Activated naive CD4-positive, alpha-beta T cell treated with anti-CD3 and anti-CD28 coated beads, Interleukin-2, amount 10 ng/mL, durations not matched to agents 7 days and 5 days (primary cell): Measurements from ENCODE around the gene DRD5.
"Not testable (repeated sequence)": the region's sequence is repeated elsewhere in the genome, so short reads cannot be mapped to it uniquely, and the experiment has no call there.

Source experiments
- CTCF ChIA-PET: fragments of 350-600 bp; sonication (Branson Sonifier 250); formaldehyde crosslinking; loops from one replicate; lab custom pipeline; 2021; ENCODE audit warnings: antibody characterized with exemption; lab: Charles Lee
- DNase-seq: peaks from one replicate; pipeline ENCODE4 v3.0.0-alpha.2; 2020
- H3K27ac Mint-ChIP-seq: one replicate; pipeline ENCODE4 v1.8.0; 2021; ENCODE audit warnings: mild to moderate bottlenecking, moderate library complexity, mixed read lengths
- H3K27me3 Mint-ChIP-seq: one replicate; pipeline ENCODE4 v1.8.0; 2021; ENCODE audit warnings: mild to moderate bottlenecking, mixed read lengths
- H3K36me3 Mint-ChIP-seq: one replicate; pipeline ENCODE4 v1.8.0; 2021; ENCODE audit warnings: mixed read lengths
- H3K4me1 Mint-ChIP-seq: one replicate; pipeline ENCODE4 v1.8.0; 2021; ENCODE audit warnings: mixed read lengths
- H3K4me3 Mint-ChIP-seq: one replicate; pipeline ENCODE4 v1.8.0; 2021; ENCODE audit warnings: mild to moderate bottlenecking, moderate library complexity, mixed read lengths
- H3K9me3 Mint-ChIP-seq: one replicate; pipeline ENCODE4 v1.8.0; 2021; ENCODE audit warnings: mixed read lengths

Gene DRD5

DNA sequence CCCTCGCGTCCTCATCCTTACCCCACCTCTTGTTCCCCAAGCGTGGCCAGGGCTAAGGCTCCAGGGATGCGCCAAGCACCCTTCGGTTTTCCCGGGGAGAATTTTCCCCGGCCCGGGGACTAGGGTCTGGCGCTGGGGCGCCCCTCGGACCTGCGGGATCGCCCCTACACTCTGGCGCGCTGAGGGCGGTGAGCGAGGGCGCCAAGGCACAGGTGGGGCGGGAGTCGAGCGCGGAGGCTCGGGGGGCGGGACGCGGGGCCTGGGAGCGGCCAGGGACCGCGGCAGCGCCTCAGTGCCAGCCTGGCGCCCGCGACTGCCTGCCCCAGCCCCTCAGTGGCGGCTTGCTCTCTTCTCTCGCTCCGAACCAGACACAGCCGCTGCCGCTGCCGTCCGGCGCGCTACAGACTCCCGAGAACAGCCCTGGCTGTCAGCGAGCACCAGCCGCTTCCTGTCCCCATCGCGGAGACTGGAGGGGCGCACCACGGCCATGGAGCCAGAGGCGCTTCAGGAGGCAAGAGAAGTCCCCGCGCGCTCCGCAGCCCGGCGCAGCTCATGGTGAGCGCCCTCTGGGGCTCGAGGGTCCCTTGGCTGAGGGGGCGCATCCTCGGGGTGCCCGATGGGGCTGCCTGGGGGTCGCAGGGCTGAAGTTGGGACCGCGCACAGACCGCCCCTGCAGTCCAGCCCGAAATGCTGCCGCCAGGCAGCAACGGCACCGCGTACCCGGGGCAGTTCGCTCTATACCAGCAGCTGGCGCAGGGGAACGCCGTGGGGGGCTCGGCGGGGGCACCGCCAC is at the start of gene DRD5:
DRD5 (plus strand) TSS at position 292 of the 793 bp plus-strand sequence; CDS start at position 688, 396 bp downstream.
- Mint-ChIP-seq H3K4me1 (no peaks in the 10 kb centered on the region), H3K4me3 (no peak within 1 kb of the TSS), H3K36me3 (no peaks in the 10 kb centered on the region), H3K9me3 (no peaks in the 10 kb centered on the region), H3K27ac (no peak within 1 kb of the TSS), H3K27me3 (peaks cover 52% of the 10 kb centered on the region)
- no peak for DNase-seq
- CTCF ChIA-PET = interaction anchor here (1.2 kb wide), 1 partner anchor 77 kb away, joined by 4 read pairs; no protein-coding TSS in a partner anchor

DNA sequence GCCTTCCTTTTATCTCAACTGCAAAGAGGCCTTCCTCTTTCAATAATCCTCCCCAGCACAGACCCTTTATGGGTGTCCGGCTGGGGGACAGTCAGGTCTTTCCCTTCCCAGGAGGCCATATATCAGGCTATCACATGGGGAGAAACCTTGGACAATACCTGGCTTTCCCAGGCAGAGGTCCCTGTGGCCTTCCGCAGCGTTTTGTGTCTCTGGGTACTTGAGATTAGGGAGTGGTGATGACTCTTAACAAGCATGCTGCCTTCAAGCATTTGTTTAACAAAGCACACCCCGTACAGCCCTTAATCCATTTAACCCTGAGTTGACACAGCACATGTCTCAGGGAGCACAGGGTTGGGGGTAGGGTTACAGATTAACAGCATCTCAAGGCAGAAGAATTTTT is 49.2 kb upstream of the DRD5 start:
- H3K36me3 Mint-ChIP-seq, H3K4me1 Mint-ChIP-seq, CTCF ChIA-PET, H3K4me3 Mint-ChIP-seq, H3K9me3 Mint-ChIP-seq, H3K27me3 Mint-ChIP-seq, DNase-seq, H3K27ac Mint-ChIP-seq: not testable (repeated sequence)

DNA sequence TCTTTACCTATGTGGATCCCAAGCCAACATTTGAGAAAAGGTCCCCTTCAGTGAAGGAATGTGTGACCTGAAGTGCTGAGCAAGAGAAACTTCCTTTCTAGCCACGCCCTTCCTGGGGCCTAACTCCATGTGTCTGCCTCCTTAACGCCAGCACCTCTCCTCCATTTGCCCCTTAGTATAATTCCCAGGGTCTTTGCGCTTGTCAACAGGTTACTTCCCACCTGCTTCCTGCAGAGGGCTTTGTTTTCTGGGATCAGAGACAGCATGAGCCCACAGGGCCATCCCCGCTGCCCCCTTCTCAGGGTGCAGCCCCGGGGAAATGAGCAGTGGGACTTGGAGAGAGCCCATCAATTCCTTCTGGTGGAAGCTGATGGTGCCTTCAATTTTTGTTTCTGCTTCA is 45.9 kb upstream of the DRD5 start:
- Mint-ChIP-seq H3K27ac (no peak overlapping the region), H3K9me3 (no peaks in the 10 kb centered on the region), H3K27me3 (peaks cover 3% of the 10 kb centered on the region), H3K4me3 (no peak overlapping the region), H3K36me3 (no peaks in the 10 kb centered on the region), H3K4me1 (no peaks in the 10 kb centered on the region)
- CTCF ChIA-PET = no interaction called here
- DNase-seq = no peak

DNA sequence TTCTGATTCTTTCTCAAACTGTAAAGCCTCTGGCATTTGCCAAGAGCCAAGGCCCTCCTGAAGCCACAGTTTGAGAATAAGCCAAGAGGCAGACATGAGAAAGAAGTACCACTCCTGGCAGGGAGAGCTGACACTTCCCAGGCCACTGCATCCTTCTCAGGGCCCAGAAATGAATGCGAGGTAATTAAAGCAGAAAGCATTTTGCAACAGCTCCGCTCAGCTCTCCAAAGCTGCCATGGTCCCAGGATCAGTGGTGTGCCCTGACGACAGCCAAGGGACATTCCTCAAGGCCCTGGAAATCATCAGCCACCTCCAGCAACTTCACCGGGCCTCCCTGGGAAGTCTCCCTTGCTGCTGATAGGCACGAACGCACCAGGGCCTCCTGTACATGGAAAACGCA is 44.2 kb upstream of the DRD5 start:
- CTCF ChIA-PET, H3K4me3 Mint-ChIP-seq, H3K36me3 Mint-ChIP-seq, H3K27me3 Mint-ChIP-seq, DNase-seq, H3K27ac Mint-ChIP-seq, H3K4me1 Mint-ChIP-seq, H3K9me3 Mint-ChIP-seq: not testable (repeated sequence)

DNA sequence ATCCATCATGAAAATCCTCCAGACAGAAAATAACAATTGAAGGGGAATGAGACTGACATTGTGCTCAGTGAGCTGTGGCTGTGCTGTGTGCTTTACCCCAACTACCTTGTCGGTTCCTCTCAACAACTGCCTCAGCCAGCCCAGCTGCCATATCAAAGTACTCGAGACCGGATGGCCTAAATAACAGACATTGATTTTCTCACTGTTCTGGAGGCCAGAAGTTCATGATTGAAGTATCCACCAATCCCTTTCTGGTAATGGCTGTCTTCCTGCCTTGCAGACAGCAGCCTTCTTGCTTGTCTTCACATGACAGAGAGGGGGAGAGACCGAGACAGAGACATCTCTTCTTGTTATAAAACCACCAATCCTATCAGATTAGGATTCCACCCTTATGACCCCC is 37.6 kb upstream of the DRD5 start:
- H3K27ac Mint-ChIP-seq, H3K4me3 Mint-ChIP-seq, H3K36me3 Mint-ChIP-seq, H3K4me1 Mint-ChIP-seq, DNase-seq, H3K27me3 Mint-ChIP-seq, CTCF ChIA-PET: not testable (repeated sequence)
- H3K9me3 Mint-ChIP-seq = peaks cover 14% of the 10 kb centered on the region

DNA sequence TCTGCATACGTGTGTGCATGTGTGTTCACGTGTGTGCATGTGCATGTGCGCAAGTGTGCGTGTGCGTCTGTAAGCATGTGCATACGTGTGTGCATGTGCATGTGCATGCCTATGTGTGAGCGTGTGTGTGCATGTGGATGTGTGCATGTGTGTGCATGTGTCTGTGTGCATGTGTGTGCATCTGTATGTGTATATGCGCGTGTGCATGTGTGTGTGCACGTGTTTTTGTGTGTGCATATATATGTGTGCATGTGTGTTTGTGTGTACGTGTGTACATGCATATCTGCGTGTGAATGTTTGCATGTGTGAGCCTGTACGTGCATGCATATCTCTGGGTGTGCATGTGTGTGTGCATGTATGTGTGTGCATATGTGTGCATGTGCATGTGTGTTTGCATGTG is 35.7 kb upstream of the DRD5 start:
- peaks cover 5% of the 10 kb centered on the region for H3K4me1 Mint-ChIP-seq
- H3K9me3 Mint-ChIP-seq = peaks cover 14% of the 10 kb centered on the region
- H3K27ac Mint-ChIP-seq = no peak overlapping the region
- CTCF ChIA-PET = no interaction called here
- no peak for DNase-seq
- H3K4me3 Mint-ChIP-seq = no peak overlapping the region
- no peaks in the 10 kb centered on the region for H3K27me3 Mint-ChIP-seq
- H3K36me3 Mint-ChIP-seq = no peaks in the 10 kb centered on the region

DNA sequence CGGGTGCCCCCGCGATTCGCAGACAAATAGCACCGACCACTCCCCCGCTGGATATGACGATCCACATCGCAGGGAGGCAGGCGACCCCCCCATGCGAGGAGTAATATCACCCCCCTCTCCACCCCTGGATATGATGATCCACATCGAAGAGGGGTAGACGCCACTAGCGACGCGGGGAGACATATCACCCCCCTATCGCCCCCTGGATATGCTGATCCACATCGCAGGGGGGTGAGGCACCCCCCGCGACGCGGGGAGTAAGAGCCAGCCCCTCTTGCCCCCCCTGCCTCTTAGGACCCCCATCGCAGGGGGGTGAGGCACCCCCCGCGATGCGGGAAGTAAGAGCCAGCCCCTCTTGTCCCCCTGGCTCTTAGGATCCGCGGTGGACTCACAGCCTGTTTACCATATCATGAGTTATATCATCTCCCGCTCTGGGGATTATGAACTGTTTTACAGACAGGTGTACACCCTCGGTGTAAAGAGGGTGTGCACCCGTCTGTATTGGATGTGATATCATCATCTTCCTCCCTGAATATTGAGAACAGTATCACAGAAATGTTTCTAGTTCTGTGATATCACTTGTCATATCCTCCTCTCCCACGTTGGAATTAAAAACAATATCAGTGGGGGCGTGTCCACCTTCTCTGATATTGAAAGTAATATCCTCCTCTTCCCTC is 22.7 kb upstream of the DRD5 start:
- Mint-ChIP-seq H3K4me1 (no peaks in the 10 kb centered on the region), H3K27me3 (peaks cover 4% of the 10 kb centered on the region), H3K4me3 (no peak overlapping the region), H3K36me3 (no peaks in the 10 kb centered on the region), H3K9me3 (no peaks in the 10 kb centered on the region), H3K27ac (no peak overlapping the region)
- DNase-seq = no peak
- CTCF ChIA-PET = no interaction called here

DNA sequence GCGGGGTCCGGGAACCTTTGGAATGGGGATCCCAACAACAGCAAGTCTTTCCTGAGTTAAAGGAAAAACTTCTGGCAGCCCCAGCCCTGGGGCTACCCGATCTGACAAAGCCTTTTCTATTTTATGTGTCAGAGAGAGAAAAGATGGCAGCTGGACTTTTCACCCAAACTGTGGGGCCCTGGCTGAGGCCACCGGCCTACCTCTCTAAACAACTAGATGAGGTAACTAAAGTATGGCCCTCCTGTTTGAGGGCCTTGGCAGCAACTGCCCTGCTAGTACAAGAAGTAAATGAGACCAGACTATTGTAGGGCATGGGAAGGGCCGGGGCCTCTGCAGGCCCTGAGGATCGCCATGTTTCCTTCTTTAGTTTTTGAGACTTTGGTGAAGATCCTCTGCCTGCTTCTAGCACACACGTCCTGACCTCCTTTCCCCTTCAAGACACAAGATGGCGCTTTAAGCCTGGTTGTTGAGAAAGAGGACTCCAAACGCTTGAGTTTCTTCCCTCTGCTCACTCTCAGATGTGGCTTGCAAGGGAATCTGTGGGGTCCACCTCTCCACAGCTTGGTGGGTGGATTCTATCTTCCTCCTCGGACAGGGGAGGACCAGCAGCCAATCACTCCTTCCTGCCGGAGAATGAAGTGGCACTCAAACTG is 18.5 kb upstream of the DRD5 start:
- Mint-ChIP-seq H3K4me3 (no peak overlapping the region), H3K9me3 (no peaks in the 10 kb centered on the region), H3K36me3 (no peaks in the 10 kb centered on the region), H3K4me1 (no peaks in the 10 kb centered on the region), H3K27ac (no peak overlapping the region), H3K27me3 (peaks cover 16% of the 10 kb centered on the region)
- CTCF ChIA-PET = interaction anchor here (0.5 to 6.0 kb wide), 4 partner anchors 59 to 756 kb away, joined by 3 to 137 read pairs (median 8); no protein-coding TSS in a partner anchor
- DNase-seq = peak; percentile 63

DNA sequence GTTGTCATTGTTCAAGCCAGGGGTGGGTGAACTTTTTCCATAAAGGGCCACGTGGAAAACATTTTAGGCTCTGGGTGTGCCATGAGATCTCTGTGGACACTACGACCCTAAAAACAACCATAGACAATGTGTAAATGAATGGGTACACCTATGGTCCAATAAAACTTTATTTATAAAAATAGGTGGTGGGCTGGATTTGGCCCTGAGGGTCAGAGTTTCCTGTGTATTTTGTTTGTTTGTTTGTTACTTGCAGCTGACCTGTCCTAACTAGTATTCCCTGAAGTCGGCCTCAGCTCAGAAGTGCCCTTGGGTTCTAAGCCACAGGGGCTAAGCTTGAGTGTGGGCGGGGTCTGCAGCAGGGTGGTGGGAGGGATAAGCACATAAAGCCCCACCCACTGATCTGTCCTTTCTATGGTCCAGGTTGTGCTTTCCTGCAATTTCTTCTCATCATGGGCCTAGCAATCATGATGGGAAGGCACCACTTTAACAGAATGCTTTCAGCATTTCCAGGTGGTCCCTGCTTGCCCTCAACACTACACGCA is 17.2 kb upstream of the DRD5 start:
- no peaks in the 10 kb centered on the region for H3K36me3 Mint-ChIP-seq
- H3K4me1 Mint-ChIP-seq = no peaks in the 10 kb centered on the region
- H3K4me3 Mint-ChIP-seq = no peak overlapping the region
- CTCF ChIA-PET = interaction anchor here (1.2 to 6.0 kb wide), 4 partner anchors 134 to 255 kb away, joined by 3 to 137 read pairs (median 10); no protein-coding TSS in a partner anchor
- H3K9me3 Mint-ChIP-seq = no peaks in the 10 kb centered on the region
- no peak for DNase-seq
- H3K27me3 Mint-ChIP-seq = peaks cover 20% of the 10 kb centered on the region
- no peak overlapping the region for H3K27ac Mint-ChIP-seq

DNA sequence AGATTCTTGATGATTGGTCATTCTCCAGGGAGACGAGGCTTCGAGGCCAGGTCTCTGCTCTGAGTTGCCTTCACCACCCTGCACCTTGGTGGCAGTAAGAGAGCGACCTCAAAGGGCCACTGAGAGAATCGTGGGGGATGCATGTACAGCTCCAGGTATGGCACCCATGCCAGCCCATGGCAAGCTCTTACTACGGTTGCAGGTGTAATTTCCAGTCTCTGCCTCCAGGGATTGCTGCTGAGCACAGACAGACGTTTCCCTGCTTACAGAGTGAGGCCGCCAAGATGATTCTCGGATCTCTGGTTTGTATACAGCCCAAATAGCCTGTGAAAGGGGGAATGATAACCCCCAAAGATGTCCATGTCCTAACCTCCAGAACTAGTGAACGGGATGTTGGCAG is 16.3 kb upstream of the DRD5 start:
- peaks cover 20% of the 10 kb centered on the region for H3K27me3 Mint-ChIP-seq
- no peaks in the 10 kb centered on the region for H3K36me3 Mint-ChIP-seq
- CTCF ChIA-PET = interaction anchor here (1.0 to 6.0 kb wide), 8 partner anchors 37 to 255 kb away, joined by 3 to 137 read pairs (median 3); no protein-coding TSS in a partner anchor
- H3K4me1 Mint-ChIP-seq = no peaks in the 10 kb centered on the region
- H3K27ac Mint-ChIP-seq = no peak overlapping the region
- peak; percentile 33 for DNase-seq
- H3K9me3 Mint-ChIP-seq = no peaks in the 10 kb centered on the region
- no peak overlapping the region for H3K4me3 Mint-ChIP-seq

DNA sequence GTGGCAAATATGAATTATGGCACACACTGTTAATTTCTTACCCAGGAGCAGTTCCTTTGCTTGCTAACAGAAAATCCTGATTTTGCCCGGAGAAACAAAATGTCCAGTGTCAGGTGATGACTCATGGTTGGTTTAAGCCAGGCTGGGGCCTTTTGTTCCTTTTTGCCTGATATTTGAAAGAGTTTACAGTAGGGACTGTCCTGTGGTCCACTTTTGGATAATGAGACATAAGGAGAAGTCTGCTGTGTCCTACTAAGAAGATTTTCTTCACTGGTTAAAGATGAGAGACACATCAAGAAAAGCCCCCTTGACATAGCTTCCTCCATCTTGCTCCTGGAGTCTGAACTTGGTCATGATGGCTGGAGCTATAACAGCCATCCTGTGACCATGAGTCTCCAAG is 12.1 kb upstream of the DRD5 start:
- H3K9me3 Mint-ChIP-seq = no peaks in the 10 kb centered on the region
- H3K27me3 Mint-ChIP-seq = peaks cover 35% of the 10 kb centered on the region
- CTCF ChIA-PET = interaction anchor here (0.6 to 1.5 kb wide), 2 partner anchors 246 to 248 kb away, joined by 3 read pairs; no protein-coding TSS in a partner anchor
- no peak for DNase-seq
- no peaks in the 10 kb centered on the region for H3K4me1 Mint-ChIP-seq
- H3K27ac Mint-ChIP-seq = no peak overlapping the region
- H3K4me3 Mint-ChIP-seq = no peak overlapping the region
- H3K36me3 Mint-ChIP-seq = no peaks in the 10 kb centered on the region

DNA sequence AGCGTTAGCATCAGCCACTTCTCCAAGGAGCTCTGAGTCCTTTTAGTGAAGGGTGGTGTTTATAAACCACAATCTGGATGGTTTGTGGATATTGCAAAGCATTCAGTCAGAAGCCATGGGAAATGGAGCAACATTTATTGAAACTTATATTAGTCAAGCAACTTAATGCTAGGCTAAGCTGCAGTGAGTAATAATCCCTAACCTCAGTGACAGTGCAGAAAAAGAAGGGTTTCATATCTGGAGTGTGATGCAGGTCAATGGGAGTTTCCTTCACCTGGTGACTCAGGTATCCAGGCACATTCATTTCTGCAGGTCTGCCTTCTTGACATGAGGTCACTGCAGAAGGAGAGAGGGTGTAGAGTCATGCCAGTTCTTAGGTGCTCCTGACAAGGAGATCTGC is 10.4 kb upstream of the DRD5 start:
- Mint-ChIP-seq H3K4me1 (no peaks in the 10 kb centered on the region), H3K27me3 (peaks cover 52% of the 10 kb centered on the region), H3K9me3 (no peaks in the 10 kb centered on the region), H3K4me3 (no peak overlapping the region), H3K27ac (no peak overlapping the region), H3K36me3 (no peaks in the 10 kb centered on the region)
- DNase-seq = no peak
- CTCF ChIA-PET = interaction anchor here (0.6 kb wide), 1 partner anchor 111 kb away, joined by 3 read pairs; no protein-coding TSS in a partner anchor

DNA sequence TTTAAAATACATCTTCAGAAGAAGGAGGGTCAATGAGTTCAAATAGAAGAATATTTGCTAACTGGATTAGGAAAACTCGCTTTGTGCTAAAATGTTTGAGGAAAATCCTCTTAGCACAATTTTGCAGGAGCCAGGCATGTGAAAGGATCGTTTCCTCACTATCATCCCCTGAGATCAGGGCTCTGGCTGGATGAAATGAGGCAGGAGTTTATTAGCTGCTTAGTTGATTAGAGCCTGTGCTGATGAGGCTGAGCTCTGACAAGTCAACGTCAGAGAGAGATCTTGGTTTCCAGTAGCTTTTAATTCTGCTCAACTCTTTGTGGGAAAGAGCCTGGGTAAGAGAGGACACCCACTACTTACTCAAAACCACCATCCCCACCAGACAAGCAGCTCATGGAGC is 8.0 kb upstream of the DRD5 start:
- H3K4me1 Mint-ChIP-seq = no peaks in the 10 kb centered on the region
- H3K4me3 Mint-ChIP-seq = no peak overlapping the region
- CTCF ChIA-PET = interaction anchor here (0.9 kb wide), 1 partner anchor 242 kb away, joined by 3 read pairs; no protein-coding TSS in a partner anchor
- H3K27ac Mint-ChIP-seq = no peak overlapping the region
- H3K27me3 Mint-ChIP-seq = peaks cover 45% of the 10 kb centered on the region
- no peaks in the 10 kb centered on the region for H3K36me3 Mint-ChIP-seq
- DNase-seq = no peak
- no peaks in the 10 kb centered on the region for H3K9me3 Mint-ChIP-seq

DNA sequence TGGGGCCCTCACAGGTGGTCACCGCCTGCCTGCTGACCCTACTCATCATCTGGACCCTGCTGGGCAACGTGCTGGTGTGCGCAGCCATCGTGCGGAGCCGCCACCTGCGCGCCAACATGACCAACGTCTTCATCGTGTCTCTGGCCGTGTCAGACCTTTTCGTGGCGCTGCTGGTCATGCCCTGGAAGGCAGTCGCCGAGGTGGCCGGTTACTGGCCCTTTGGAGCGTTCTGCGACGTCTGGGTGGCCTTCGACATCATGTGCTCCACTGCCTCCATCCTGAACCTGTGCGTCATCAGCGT is 652 bp downstream of the DRD5 start:
- DNase-seq = no peak
- H3K9me3 Mint-ChIP-seq = no peaks in the 10 kb centered on the region
- no peaks in the 10 kb centered on the region for H3K36me3 Mint-ChIP-seq
- H3K4me1 Mint-ChIP-seq = no peaks in the 10 kb centered on the region
- H3K27me3 Mint-ChIP-seq = peaks cover 52% of the 10 kb centered on the region
- CTCF ChIA-PET = no interaction called here
- H3K4me3 Mint-ChIP-seq = no peak overlapping the region
- H3K27ac Mint-ChIP-seq = no peak overlapping the region
